Measurements from ENCODE around the gene POLR2H. TPM values are rescaled to one million over a fixed set of nuclear protein-coding genes. Genes with fewer than 3 reads are reported as not detected.
A peak's percentile ranks its signal among the peaks of the same experiment; 100 is the strongest.

Gene POLR2H
- total RNA-seq, 5 donors from 2014 or later (not counting 1 experiment from before 2014, with no cell fraction given), result 33.0 to 75.1 (median 53.3) TPM

DNA sequence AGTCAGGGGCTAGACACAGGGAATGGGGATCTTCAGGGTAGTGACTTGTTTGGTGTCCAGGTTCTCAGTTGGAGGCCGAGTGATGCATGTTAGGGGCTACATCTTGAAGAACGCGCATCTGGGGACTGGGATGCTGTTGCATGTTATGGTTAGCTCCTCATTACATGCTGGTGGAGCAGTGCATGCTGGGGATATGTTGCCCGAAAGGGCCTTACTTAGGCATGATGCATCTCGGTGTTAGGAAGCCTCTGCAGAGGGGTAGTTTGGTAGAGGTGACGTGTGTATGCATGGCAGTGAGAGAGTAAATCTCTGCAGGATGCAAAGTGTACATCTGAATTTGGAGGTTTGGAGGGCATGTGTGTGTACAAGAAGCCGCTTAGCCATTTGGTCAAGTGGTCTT lies 44.7 kb upstream of the POLR2H start:
- Mint-ChIP-seq H3K36me3 (peaks cover 28% of the 10 kb centered on the region), H3K9me3 (no peaks in the 10 kb centered on the region), H3K27me3 (no peaks in the 10 kb centered on the region), H3K4me3 (peak overlapping the region; percentile 59 to 85 (median 75)), H3K4me1 (peaks cover 31 to 36% (median 33%) of the 10 kb centered on the region in 3 donors), H3K27ac (peak overlapping the region; percentile 84 to 88)
- Histone ChIP-seq H3K9me3 (no peaks in the 10 kb centered on the region), H3K27ac (ENCODE audit: low read length) (peak overlapping the region; percentile 94), H3K4me3 (ENCODE audit: control insufficient read depth in 1 of 2, extremely low read depth in 1 of 2, low read length in 1 of 2) (no peak overlapping the region), H3K36me3 (ENCODE audit: control insufficient read depth in 2 of 2, extremely low read depth in 1 of 2, insufficient read depth in 1 of 2, low read length in 1 of 2) (peaks cover 7 to 39% of the 10 kb centered on the region in 2 donors), H3K27me3 (replicated peaks in 1 of 2; ENCODE audit: control insufficient read depth in 2 of 2, extremely low read depth in 1 of 2, insufficient read depth in 2 of 2, low read length in 1 of 2) (no peaks in the 10 kb centered on the region), H3K4me1 (ENCODE audit: control insufficient read depth in 1 of 2, extremely low read depth in 1 of 2, insufficient read depth in 2 of 2, low read length in 2 of 2) (peaks cover 2 to 37% of the 10 kb centered on the region in 2 experiments)
- DNase-seq, result peak in 1 of 35 experiments; percentile 19
- 83% methylated on average over 6 of the region's 7 CpGs for WGBS (ENCODE audit: insufficient coverage)
- no peak for ATAC-seq (replicated peaks in 1 of 4)
- ChIA-PET POLR2A (interaction anchor here in 1 of 2 donors (1.0 kb wide), 1 partner anchor 136 kb away, joined by 3 read pairs; no protein-coding TSS in a partner anchor), CTCF (no interaction called here)

DNA sequence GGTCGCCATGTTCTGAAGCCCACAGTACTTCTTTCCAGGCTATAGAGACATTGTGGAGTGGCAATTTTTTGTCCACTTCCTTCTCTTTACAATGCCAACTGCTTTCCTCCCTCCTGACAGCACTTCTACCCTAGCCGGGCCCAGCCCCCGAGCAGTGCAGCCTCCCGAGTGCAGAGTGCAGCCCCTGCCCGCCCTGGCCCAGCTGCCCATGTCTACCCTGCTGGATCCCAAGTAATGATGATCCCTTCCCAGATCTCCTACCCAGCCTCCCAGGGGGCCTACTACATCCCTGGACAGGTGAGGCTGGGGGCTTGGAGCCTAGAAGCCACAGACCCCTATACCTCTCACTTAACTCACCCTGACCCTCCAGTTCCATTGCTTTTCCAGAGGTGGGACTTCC lies 44.3 kb upstream of the POLR2H start:
- H3K4me3 Mint-ChIP-seq, result peak overlapping the region; percentile 18 to 39 (median 31)
- Histone ChIP-seq H3K4me3 (ENCODE audit: control insufficient read depth in 1 of 2, extremely low read depth in 1 of 2, low read length in 1 of 2) (no peak overlapping the region), H3K36me3 (ENCODE audit: control insufficient read depth in 2 of 2, extremely low read depth in 1 of 2, insufficient read depth in 1 of 2, low read length in 1 of 2) (peaks cover 10 to 43% of the 10 kb centered on the region in 2 donors), H3K9me3 (no peaks in the 10 kb centered on the region), H3K27ac (ENCODE audit: low read length) (no peak overlapping the region), H3K4me1 (ENCODE audit: control insufficient read depth in 1 of 2, extremely low read depth in 1 of 2, insufficient read depth in 2 of 2, low read length in 2 of 2) (peaks cover 2 to 37% of the 10 kb centered on the region in 2 experiments), H3K27me3 (replicated peaks in 1 of 2; ENCODE audit: control insufficient read depth in 2 of 2, extremely low read depth in 1 of 2, insufficient read depth in 2 of 2, low read length in 1 of 2) (no peaks in the 10 kb centered on the region)
- peaks cover 28% of the 10 kb centered on the region for H3K36me3 Mint-ChIP-seq
- peaks cover 31 to 36% (median 33%) of the 10 kb centered on the region in 3 donors for H3K4me1 Mint-ChIP-seq
- WGBS (ENCODE audit: insufficient coverage), result 88% methylated on average over 3 of the region's 5 CpGs
- H3K27me3 Mint-ChIP-seq, result no peaks in the 10 kb centered on the region
- CTCF ChIA-PET, result no interaction called here
- no peak for DNase-seq
- H3K27ac Mint-ChIP-seq, result peak overlapping the region; percentile 53 to 88
- POLR2A ChIA-PET, result no interaction called here
- no peak for ATAC-seq (replicated peaks in 1 of 4)
- no peaks in the 10 kb centered on the region for H3K9me3 Mint-ChIP-seq

DNA sequence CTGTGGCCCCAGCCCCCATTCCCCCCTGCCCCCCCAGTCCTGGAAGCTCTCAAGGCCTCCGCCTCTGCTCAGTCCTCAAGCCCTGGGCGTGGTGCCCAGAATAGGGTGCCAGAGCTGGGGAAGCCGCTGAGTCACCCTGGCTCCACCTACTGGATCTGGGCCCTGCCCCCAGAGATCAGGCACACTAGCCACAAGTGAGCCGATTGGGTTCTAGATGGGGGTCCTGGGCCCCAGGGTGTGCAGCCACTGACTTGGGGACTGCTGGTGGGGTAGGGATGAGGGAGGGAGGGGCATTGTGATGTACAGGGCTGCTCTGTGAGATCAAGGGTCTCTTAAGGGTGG lies 41.4 kb upstream of the POLR2H start:
- H3K36me3 ChIP-seq (ENCODE audit: control insufficient read depth in 2 of 2, extremely low read depth in 1 of 2, insufficient read depth in 1 of 2, low read length in 1 of 2), result peaks cover 32 to 71% of the 10 kb centered on the region in 2 donors
- DNase-seq (peak in 4 of 35 experiments; percentile 28 to 44 (median 32)), ATAC-seq (replicated peaks in 1 of 4) (peak in 2 of 4 experiments; percentile 41 to 52)
- H3K9me3 Mint-ChIP-seq, result no peaks in the 10 kb centered on the region
- ChIA-PET POLR2A (no interaction called here), CTCF (no interaction called here)
- H3K4me3 ChIP-seq (ENCODE audit: control insufficient read depth in 1 of 2, extremely low read depth in 1 of 2, low read length in 1 of 2), result no peak overlapping the region
- no peak overlapping the region for H3K27ac Mint-ChIP-seq
- H3K9me3 ChIP-seq, result no peaks in the 10 kb centered on the region
- WGBS (ENCODE audit: insufficient coverage), result 57% methylated on average over 4 of the region's 4 CpGs
- H3K4me1 Mint-ChIP-seq, result peaks cover 31 to 34% (median 32%) of the 10 kb centered on the region in 3 donors
- peaks cover 2 to 31% of the 10 kb centered on the region in 2 experiments for H3K4me1 ChIP-seq (ENCODE audit: control insufficient read depth in 1 of 2, extremely low read depth in 1 of 2, insufficient read depth in 2 of 2, low read length in 2 of 2)
- H3K4me3 Mint-ChIP-seq, result no peak overlapping the region
- no peaks in the 10 kb centered on the region for H3K27me3 ChIP-seq (replicated peaks in 1 of 2; ENCODE audit: control insufficient read depth in 2 of 2, extremely low read depth in 1 of 2, insufficient read depth in 2 of 2, low read length in 1 of 2)
- peaks cover 54% of the 10 kb centered on the region for H3K36me3 Mint-ChIP-seq
- no peak overlapping the region for H3K27ac ChIP-seq (ENCODE audit: low read length)
- no peaks in the 10 kb centered on the region for H3K27me3 Mint-ChIP-seq

DNA sequence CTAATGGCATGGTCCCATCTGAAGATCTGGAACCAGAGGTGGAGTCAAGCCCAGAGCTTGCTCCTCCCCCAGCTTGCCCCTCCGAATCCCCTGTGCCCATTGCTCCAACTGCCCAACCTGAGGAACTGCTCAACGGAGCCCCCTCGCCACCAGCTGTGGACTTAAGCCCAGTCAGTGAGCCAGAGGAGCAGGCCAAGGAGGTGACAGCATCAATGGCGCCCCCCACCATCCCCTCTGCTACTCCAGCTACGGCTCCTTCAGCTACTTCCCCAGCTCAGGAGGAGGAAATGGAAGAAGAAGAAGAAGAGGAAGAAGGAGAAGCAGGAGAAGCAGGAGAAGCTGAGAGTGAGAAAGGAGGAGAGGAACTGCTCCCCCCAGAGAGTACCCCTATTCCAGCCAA lies 39.8 kb upstream of the POLR2H start:
- Histone ChIP-seq H3K27ac (ENCODE audit: low read length) (no peak overlapping the region), H3K9me3 (no peaks in the 10 kb centered on the region), H3K4me1 (ENCODE audit: control insufficient read depth in 1 of 2, extremely low read depth in 1 of 2, insufficient read depth in 2 of 2, low read length in 2 of 2) (peaks cover 0 to 15% of the 10 kb centered on the region in 2 experiments), H3K27me3 (replicated peaks in 1 of 2; ENCODE audit: control insufficient read depth in 2 of 2, extremely low read depth in 1 of 2, insufficient read depth in 2 of 2, low read length in 1 of 2) (no peaks in the 10 kb centered on the region), H3K4me3 (ENCODE audit: control insufficient read depth in 1 of 2, extremely low read depth in 1 of 2, low read length in 1 of 2) (no peak overlapping the region), H3K36me3 (ENCODE audit: control insufficient read depth in 2 of 2, extremely low read depth in 1 of 2, insufficient read depth in 1 of 2, low read length in 1 of 2) (peaks cover 32 to 87% of the 10 kb centered on the region in 2 donors)
- DNase-seq, result no peak
- WGBS (ENCODE audit: insufficient coverage), result 93% methylated on average over 2 of the region's 5 CpGs
- peaks cover 21 to 23% (median 23%) of the 10 kb centered on the region in 3 donors for H3K4me1 Mint-ChIP-seq
- H3K27me3 Mint-ChIP-seq, result no peaks in the 10 kb centered on the region
- no peak overlapping the region for H3K27ac Mint-ChIP-seq
- ChIA-PET CTCF (no interaction called here), POLR2A (no interaction called here)
- ATAC-seq (replicated peaks in 1 of 4), result no peak
- no peak overlapping the region for H3K4me3 Mint-ChIP-seq
- no peaks in the 10 kb centered on the region for H3K9me3 Mint-ChIP-seq
- peaks cover 60% of the 10 kb centered on the region for H3K36me3 Mint-ChIP-seq

DNA sequence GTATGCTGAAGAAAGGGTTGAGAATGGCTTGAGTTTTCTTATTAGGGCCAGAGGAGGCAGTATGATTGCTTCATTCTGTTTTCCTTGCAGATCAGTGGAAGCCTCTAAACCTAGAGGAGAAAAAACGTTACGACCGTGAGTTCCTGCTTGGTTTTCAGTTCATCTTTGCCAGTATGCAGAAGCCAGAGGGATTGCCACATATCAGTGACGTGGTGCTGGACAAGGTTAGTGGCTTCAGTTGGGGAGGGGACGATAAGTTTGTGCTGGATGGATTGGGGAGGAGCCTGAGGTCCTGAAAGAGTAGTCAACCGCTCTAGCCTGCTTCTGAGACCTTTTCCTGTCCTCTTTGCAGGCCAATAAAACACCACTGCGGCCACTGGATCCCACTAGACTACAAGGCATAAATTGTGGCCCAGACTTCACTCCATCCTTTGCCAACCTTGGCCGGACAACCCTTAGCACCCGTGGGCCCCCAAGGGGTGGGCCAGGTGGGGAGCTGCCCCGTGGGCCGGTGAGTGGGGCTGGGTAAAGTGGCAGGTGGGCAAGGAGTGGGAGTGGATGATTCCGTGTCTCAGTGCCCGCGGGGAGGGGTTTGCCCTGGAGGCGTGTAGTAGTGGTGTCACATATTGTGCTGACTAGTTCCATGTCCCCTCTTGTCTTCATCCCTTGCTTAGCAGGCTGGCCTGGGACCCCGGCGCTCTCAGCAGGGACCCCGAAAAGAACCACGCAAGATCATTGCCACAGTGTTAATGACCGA lies 38.6 kb upstream of the POLR2H start:
- ATAC-seq (replicated peaks in 1 of 4) (no peak), DNase-seq (peak in 1 of 35 experiments; percentile 21)
- H3K4me1 Mint-ChIP-seq, result peaks cover 9 to 11% (median 10%) of the 10 kb centered on the region in 3 donors
- peaks cover 0 to 5% of the 10 kb centered on the region in 2 experiments for H3K4me1 ChIP-seq (ENCODE audit: control insufficient read depth in 1 of 2, extremely low read depth in 1 of 2, insufficient read depth in 2 of 2, low read length in 2 of 2)
- 92% methylated on average over 14 of the region's 20 CpGs for WGBS (ENCODE audit: insufficient coverage)
- POLR2A ChIA-PET, result no interaction called here
- CTCF ChIA-PET, result interaction anchor here in 1 of 2 donors (0.6 kb wide), 1 partner anchor 306 kb away, joined by 3 read pairs; no protein-coding TSS in a partner anchor
- H3K36me3 ChIP-seq (ENCODE audit: control insufficient read depth in 2 of 2, extremely low read depth in 1 of 2, insufficient read depth in 1 of 2, low read length in 1 of 2), result peaks cover 43 to 90% of the 10 kb centered on the region in 2 donors
- no peak overlapping the region for H3K4me3 ChIP-seq (ENCODE audit: control insufficient read depth in 1 of 2, extremely low read depth in 1 of 2, low read length in 1 of 2)
- no peak overlapping the region for H3K4me3 Mint-ChIP-seq
- H3K27me3 ChIP-seq (replicated peaks in 1 of 2; ENCODE audit: control insufficient read depth in 2 of 2, extremely low read depth in 1 of 2, insufficient read depth in 2 of 2, low read length in 1 of 2), result no peaks in the 10 kb centered on the region
- H3K27ac ChIP-seq (ENCODE audit: low read length), result no peak overlapping the region
- H3K9me3 Mint-ChIP-seq, result no peaks in the 10 kb centered on the region
- H3K36me3 Mint-ChIP-seq, result peaks cover 64% of the 10 kb centered on the region
- H3K27ac Mint-ChIP-seq, result no peak overlapping the region
- H3K27me3 Mint-ChIP-seq, result no peaks in the 10 kb centered on the region
- H3K9me3 ChIP-seq, result no peaks in the 10 kb centered on the region

DNA sequence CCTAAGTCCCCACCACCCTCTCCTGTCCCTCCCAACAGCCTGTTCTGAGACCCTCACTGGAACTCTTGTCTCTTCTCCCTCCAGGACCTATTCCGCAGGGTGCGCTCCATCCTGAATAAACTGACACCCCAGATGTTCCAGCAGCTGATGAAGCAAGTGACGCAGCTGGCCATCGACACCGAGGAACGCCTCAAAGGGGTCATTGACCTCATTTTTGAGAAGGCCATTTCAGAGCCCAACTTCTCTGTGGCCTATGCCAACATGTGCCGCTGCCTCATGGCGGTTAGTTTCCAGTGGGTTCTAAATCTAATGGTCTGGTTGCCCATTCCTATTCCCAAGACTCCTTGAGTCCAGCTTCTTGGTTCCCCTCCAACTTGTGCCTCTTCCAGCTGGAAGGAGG lies 37.8 kb upstream of the POLR2H start:
- H3K4me3 Mint-ChIP-seq, result no peak overlapping the region
- no peaks in the 10 kb centered on the region for H3K9me3 Mint-ChIP-seq
- peaks cover 67% of the 10 kb centered on the region for H3K36me3 Mint-ChIP-seq
- H3K27me3 Mint-ChIP-seq, result no peaks in the 10 kb centered on the region
- CTCF ChIA-PET, result interaction anchor here in 1 of 2 donors (0.5 kb wide), 1 partner anchor 1110 kb away, joined by 8 read pairs; no protein-coding TSS in a partner anchor
- H3K9me3 ChIP-seq, result no peaks in the 10 kb centered on the region
- H3K4me1 ChIP-seq (ENCODE audit: control insufficient read depth in 1 of 2, extremely low read depth in 1 of 2, insufficient read depth in 2 of 2, low read length in 2 of 2), result peaks cover 0 to 5% of the 10 kb centered on the region in 2 experiments
- H3K36me3 ChIP-seq (ENCODE audit: control insufficient read depth in 2 of 2, extremely low read depth in 1 of 2, insufficient read depth in 1 of 2, low read length in 1 of 2), result peaks cover 51 to 94% of the 10 kb centered on the region in 2 donors
- H3K27ac Mint-ChIP-seq, result no peak overlapping the region
- H3K4me1 Mint-ChIP-seq, result peaks cover 5 to 7% (median 7%) of the 10 kb centered on the region in 3 donors
- no peak overlapping the region for H3K27ac ChIP-seq (ENCODE audit: low read length)
- 98% methylated on average over 8 of the region's 8 CpGs for WGBS (ENCODE audit: insufficient coverage)
- DNase-seq (no peak), ATAC-seq (replicated peaks in 1 of 4) (no peak)
- POLR2A ChIA-PET, result no interaction called here
- H3K4me3 ChIP-seq (ENCODE audit: control insufficient read depth in 1 of 2, extremely low read depth in 1 of 2, low read length in 1 of 2), result no peak overlapping the region
- no peaks in the 10 kb centered on the region for H3K27me3 ChIP-seq (replicated peaks in 1 of 2; ENCODE audit: control insufficient read depth in 2 of 2, extremely low read depth in 1 of 2, insufficient read depth in 2 of 2, low read length in 1 of 2)
